Mesendoderm (in vitro differentiated cells): ENCODE data around the gene ITGB4.

Source experiments
- DNase-seq: peaks from one replicate; pipeline ENCODE4 v3.0.0; 2013
- H2AK5ac ChIP-seq: 2 replicates; pipeline ENCODE4 v1.6.1; 2013; ENCODE audit warnings: low read length, inconsistent platforms
- H2BK120ac ChIP-seq: 2 replicates; pipeline ENCODE4 v1.6.1; 2013; ENCODE audit warnings: low read depth, mild to moderate bottlenecking, low read length, moderate library complexity, mixed read lengths
- H2BK15ac ChIP-seq: replicated peaks from 2 replicates; pipeline ENCODE4 v1.6.1; 2013; ENCODE audit warnings: low read depth, mild to moderate bottlenecking, moderate library complexity
- H2BK5ac ChIP-seq: 2 replicates; pipeline ENCODE4 v1.6.1; 2013; ENCODE audit warnings: low read length, inconsistent platforms
- H3K18ac ChIP-seq: 2 replicates; pipeline ENCODE4 v1.6.1; 2013; ENCODE audit warnings: mild to moderate bottlenecking, low read length, mixed read lengths
- H3K23ac ChIP-seq: one replicate; pipeline ENCODE4 v1.6.1; 2013; ENCODE audit warnings: low read length
- H3K27ac ChIP-seq: 2 replicates; pipeline ENCODE4 v1.5.1; 2013; ENCODE audit warnings: low read depth, mild to moderate bottlenecking, inconsistent platforms, low read length, moderate library complexity
- H3K27me3 ChIP-seq: 2 replicates; pipeline ENCODE4 v1.6.1; 2013; ENCODE audit warnings: low read length, control low read depth, mild to moderate bottlenecking, inconsistent platforms; ENCODE audit not compliant: insufficient read depth, poor library complexity
- H3K36me3 ChIP-seq: 2 replicates; pipeline ENCODE4 v1.6.1; 2013; ENCODE audit warnings: low read length, inconsistent platforms; ENCODE audit not compliant: control insufficient read depth, insufficient read depth
- H3K4ac ChIP-seq: one replicate; pipeline ENCODE4 v1.6.1; 2013; ENCODE audit warnings: low read depth, mild to moderate bottlenecking, low read length, moderate library complexity
- H3K4me1 ChIP-seq: 2 replicates; pipeline ENCODE4 v1.6.1; 2013; ENCODE audit warnings: low read depth, low read length, inconsistent platforms; ENCODE audit not compliant: control insufficient read depth
- H3K4me2 ChIP-seq: 2 replicates; pipeline ENCODE4 v1.6.1; 2013; ENCODE audit warnings: low read length
- H3K4me3 ChIP-seq: 2 replicates; pipeline ENCODE4 v1.5.1; 2013; ENCODE audit warnings: mild to moderate bottlenecking, low read length
- H3K56ac ChIP-seq: one replicate; pipeline ENCODE4 v1.6.1; 2013; ENCODE audit warnings: low read length
- H3K79me1 ChIP-seq: 2 replicates; pipeline ENCODE4 v1.6.1; 2013; ENCODE audit warnings: low read length, inconsistent platforms
- H3K79me2 ChIP-seq: 2 replicates; pipeline ENCODE4 v1.6.1; 2013; ENCODE audit warnings: mild to moderate bottlenecking, low read length; ENCODE audit not compliant: control insufficient read depth, insufficient read depth
- H3K9ac ChIP-seq: 2 replicates; pipeline ENCODE4 v1.6.1; 2013; ENCODE audit warnings: low read length, inconsistent platforms
- H4K5ac ChIP-seq: one replicate; pipeline ENCODE4 v1.6.1; 2013; ENCODE audit warnings: low read length
- H4K8ac ChIP-seq: one replicate; pipeline ENCODE4 v1.6.1; 2013; ENCODE audit warnings: low read depth, mild to moderate bottlenecking, control low read depth, low read length, moderate library complexity
- WGBS: extraction: QIAGEN DNeasy Blood & Tissue Kit; methylation state at CpG from one replicate; pipeline ENCODE4 v1.1.7; 2013; ENCODE audit warnings: low lambda C conversion rate, missing lambda C conversion rate; ENCODE audit not compliant: insufficient coverage; ENCODE audit errors: extremely low coverage; 5-methylcytosine and 5-hydroxymethylcytosine counted together

Gene ITGB4

DNA sequence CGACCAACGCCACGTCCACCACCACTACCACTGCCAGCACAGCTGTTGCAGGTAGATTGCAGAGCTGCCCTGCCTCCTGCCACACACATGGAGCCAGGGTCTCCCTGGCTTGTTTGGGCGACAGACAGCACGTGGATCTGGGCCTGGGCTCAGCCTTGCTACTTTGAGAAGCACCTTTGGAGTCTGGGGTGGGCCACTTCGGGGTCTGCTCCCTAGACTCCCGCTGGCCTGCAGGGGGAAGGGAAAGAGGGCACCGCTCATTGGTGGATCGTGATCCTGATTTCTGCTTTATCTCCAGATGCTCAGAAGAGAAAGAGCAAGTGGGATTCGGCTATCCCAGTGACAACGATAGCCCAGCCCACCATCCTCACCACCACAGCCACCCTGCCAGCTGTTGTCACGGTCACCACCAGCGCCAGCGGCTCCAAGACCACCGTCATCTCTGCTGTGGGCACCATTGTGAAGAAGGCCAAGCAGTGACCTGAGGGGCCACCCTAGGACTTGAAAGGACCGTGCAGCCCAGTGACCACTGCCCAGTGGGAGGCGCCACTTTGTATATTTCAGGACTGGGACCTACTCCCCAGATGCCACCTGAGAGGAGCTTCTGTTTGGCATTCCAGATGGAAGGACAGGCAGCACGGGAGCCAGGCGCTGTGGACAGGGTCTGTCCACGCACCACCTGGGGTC is 15.1 kb upstream of the ITGB4 start:
- no peak overlapping the region for H3K23ac ChIP-seq
- H3K9ac ChIP-seq, result no peak overlapping the region
- no peaks in the 10 kb centered on the region for H3K79me2 ChIP-seq
- no peak overlapping the region for H4K5ac ChIP-seq
- DNase-seq, result no peak
- H3K27me3 ChIP-seq, result no peaks in the 10 kb centered on the region
- no peak overlapping the region for H3K4me3 ChIP-seq
- H2AK5ac ChIP-seq, result no peak overlapping the region
- no CpG with 5 or more reads among the region's 20 CpGs for WGBS
- H3K79me1 ChIP-seq, result no peaks in the 10 kb centered on the region
- H3K4ac ChIP-seq, result no peak overlapping the region
- no peak overlapping the region for H2BK15ac ChIP-seq
- no peak overlapping the region for H3K56ac ChIP-seq
- H3K4me2 ChIP-seq, result no peak overlapping the region
- H2BK5ac ChIP-seq, result no peak overlapping the region
- no peaks in the 10 kb centered on the region for H3K4me1 ChIP-seq
- H4K8ac ChIP-seq, result no peak overlapping the region
- H3K27ac ChIP-seq, result no peak overlapping the region
- no peak overlapping the region for H2BK120ac ChIP-seq
- H3K18ac ChIP-seq, result no peak overlapping the region
- peaks cover 15% of the 10 kb centered on the region for H3K36me3 ChIP-seq

DNA sequence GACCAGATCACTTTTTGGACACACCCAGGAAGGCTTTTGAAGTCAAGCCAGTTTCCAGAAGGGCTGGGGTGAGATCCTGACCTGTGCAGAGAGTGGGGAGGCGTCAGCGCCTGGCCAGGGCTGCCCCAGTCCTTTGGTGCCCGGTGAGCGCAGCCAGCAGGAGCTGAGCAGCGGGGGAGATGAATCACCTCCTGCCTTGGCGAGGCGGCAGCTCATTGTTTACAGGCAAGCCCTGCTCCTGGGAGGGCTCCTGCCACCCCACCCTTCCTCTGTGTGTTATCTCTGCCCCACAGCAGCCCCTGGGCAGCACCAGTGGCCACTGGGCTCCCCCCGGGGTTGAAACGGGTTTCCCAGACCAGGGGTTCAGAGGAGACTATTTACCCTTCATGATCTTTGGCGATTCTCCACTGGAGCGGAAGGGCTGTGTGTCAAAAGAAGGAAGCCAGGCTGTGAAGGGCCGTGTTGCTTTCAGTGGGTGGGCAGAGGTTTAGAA is 14.1 kb upstream of the ITGB4 start:
- H2AK5ac ChIP-seq, result no peak overlapping the region
- no CpG with 5 or more reads among the region's 12 CpGs for WGBS
- no peaks in the 10 kb centered on the region for H3K27me3 ChIP-seq
- no peak overlapping the region for H3K56ac ChIP-seq
- H3K4me1 ChIP-seq, result no peaks in the 10 kb centered on the region
- peaks cover 11% of the 10 kb centered on the region for H3K36me3 ChIP-seq
- H3K23ac ChIP-seq, result no peak overlapping the region
- H2BK15ac ChIP-seq, result no peak overlapping the region
- no peak overlapping the region for H4K5ac ChIP-seq
- no peak overlapping the region for H3K4ac ChIP-seq
- no peak overlapping the region for H4K8ac ChIP-seq
- H3K4me3 ChIP-seq, result no peak overlapping the region
- H3K18ac ChIP-seq, result no peak overlapping the region
- no peak overlapping the region for H3K4me2 ChIP-seq
- H3K79me1 ChIP-seq, result no peaks in the 10 kb centered on the region
- H3K9ac ChIP-seq, result no peak overlapping the region
- DNase-seq, result no peak
- no peak overlapping the region for H2BK120ac ChIP-seq
- H3K27ac ChIP-seq, result no peak overlapping the region
- H3K79me2 ChIP-seq, result no peaks in the 10 kb centered on the region
- no peak overlapping the region for H2BK5ac ChIP-seq

DNA sequence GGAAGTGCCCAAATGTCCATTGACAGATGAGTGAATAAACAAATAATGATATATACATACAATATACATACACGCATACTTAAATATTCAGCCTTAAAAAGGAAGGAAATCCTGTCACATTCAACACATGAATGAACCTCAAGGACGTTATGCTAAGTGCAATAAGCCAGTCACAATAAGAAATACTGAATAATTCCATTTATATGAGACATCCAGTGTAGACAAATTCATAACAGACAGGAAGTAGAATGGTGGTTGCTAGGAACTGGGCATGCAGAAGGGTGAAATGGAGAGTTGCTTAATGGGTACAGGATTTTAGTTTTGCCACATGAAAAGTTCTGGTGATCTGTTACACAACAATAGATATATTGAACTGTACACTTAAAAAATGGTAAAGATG is 8.8 kb upstream of the ITGB4 start:
- Histone ChIP-seq H3K18ac (no peak overlapping the region), H4K5ac (no peak overlapping the region), H3K79me2 (no peaks in the 10 kb centered on the region), H2BK15ac (no peak overlapping the region), H3K4me3 (no peak overlapping the region), H3K4ac (no peak overlapping the region), H3K79me1 (no peaks in the 10 kb centered on the region), H3K36me3 (no peaks in the 10 kb centered on the region), H3K27me3 (no peaks in the 10 kb centered on the region), H3K23ac (no peak overlapping the region), H4K8ac (no peak overlapping the region), H3K4me1 (no peaks in the 10 kb centered on the region), H2BK5ac (no peak overlapping the region), H3K27ac (no peak overlapping the region), H3K9ac (no peak overlapping the region), H3K4me2 (no peak overlapping the region), H2AK5ac (no peak overlapping the region), H2BK120ac (no peak overlapping the region), H3K56ac (no peak overlapping the region)
- DNase-seq, result no peak
- WGBS, result no CpG with 5 or more reads among the region's 2 CpGs

DNA sequence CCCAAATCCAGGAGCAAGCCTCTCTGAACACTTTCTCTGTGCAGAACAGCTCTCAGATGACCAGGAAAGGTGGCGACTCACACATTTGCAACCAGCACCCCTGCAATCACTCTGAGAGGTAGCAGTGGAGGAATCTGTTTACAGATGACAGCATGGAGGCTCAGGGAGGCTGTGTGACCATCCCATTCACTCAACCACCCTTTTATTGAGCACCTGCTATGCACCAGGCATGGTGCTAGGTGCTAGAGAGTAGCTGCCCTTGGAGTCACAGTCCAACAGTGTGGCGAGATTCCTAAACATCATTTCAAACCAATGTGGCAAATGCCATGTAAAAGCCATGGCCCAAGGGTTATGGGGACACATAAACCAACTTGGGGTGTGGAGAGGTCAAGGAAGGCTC is 1.5 kb upstream of the ITGB4 start:
- no CpG with 5 or more reads among the region's 2 CpGs for WGBS

DNA sequence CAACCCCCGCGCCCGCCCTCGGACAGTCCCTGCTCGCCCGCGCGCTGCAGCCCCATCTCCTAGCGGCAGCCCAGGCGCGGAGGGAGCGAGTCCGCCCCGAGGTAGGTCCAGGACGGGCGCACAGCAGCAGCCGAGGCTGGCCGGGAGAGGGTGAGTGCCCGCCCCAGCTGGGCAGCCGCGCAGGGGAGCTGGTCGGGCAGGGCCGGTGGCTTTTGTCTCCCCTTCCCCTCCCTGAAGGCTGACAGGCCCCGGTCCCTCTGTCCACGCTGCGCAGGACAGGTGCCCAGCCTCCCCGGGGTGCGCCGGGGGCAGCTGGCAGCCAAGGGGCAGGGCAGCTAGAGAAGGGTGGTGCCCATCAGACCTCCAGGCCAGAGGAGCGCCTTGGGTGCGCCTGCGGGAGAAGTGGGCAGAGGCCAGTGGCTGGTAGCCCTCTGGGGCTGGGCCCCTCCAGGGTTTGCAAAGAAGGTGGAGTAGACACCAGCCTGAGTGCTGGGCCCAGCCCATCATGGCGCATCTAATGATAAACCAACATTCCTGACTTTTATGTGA is 278 bp downstream of the ITGB4 start:
- WGBS, result no CpG with 5 or more reads among the region's 33 CpGs
- Histone ChIP-seq H3K27ac (no peak overlapping the region), H3K27me3 (peaks cover 5% of the 10 kb centered on the region)

More for the DNA sequence above, 1.5 kb upstream of the ITGB4 start:
- no peak overlapping the region for H3K18ac ChIP-seq
- H3K4me1 ChIP-seq, result no peaks in the 10 kb centered on the region
- no peak overlapping the region for H2BK120ac ChIP-seq
- H4K8ac ChIP-seq, result no peak overlapping the region
- peaks cover 5% of the 10 kb centered on the region for H3K27me3 ChIP-seq
- H4K5ac ChIP-seq, result no peak overlapping the region
- H2BK5ac ChIP-seq, result no peak overlapping the region
- H3K4me3 ChIP-seq, result no peak overlapping the region
- DNase-seq, result no peak
- H3K79me1 ChIP-seq, result no peaks in the 10 kb centered on the region
- H3K36me3 ChIP-seq, result no peaks in the 10 kb centered on the region
- H3K79me2 ChIP-seq, result no peaks in the 10 kb centered on the region
- H3K9ac ChIP-seq, result no peak overlapping the region
- H2AK5ac ChIP-seq, result no peak overlapping the region
- no peak overlapping the region for H3K4ac ChIP-seq
- no peak overlapping the region for H3K56ac ChIP-seq
- H2BK15ac ChIP-seq, result no peak overlapping the region
- H3K27ac ChIP-seq, result no peak overlapping the region
- H3K23ac ChIP-seq, result no peak overlapping the region
- no peak overlapping the region for H3K4me2 ChIP-seq

More for the DNA sequence above, 278 bp downstream of the ITGB4 start:
- H3K79me1 ChIP-seq, result no peaks in the 10 kb centered on the region
- peak overlapping the region; percentile 45 for H3K9ac ChIP-seq
- H3K23ac ChIP-seq, result no peak overlapping the region
- no peak for DNase-seq
- no peak overlapping the region for H4K8ac ChIP-seq
- no peak overlapping the region for H2AK5ac ChIP-seq
- no peak overlapping the region for H4K5ac ChIP-seq
- H3K4ac ChIP-seq, result no peak overlapping the region
- H3K4me3 ChIP-seq, result no peak overlapping the region
- no peaks in the 10 kb centered on the region for H3K4me1 ChIP-seq
- H3K56ac ChIP-seq, result peak overlapping the region; percentile 70
- H3K18ac ChIP-seq, result no peak overlapping the region
- no peaks in the 10 kb centered on the region for H3K79me2 ChIP-seq
- no peaks in the 10 kb centered on the region for H3K36me3 ChIP-seq
- H2BK5ac ChIP-seq, result no peak overlapping the region
- no peak overlapping the region for H2BK15ac ChIP-seq
- H3K4me2 ChIP-seq, result no peak overlapping the region
- no peak overlapping the region for H2BK120ac ChIP-seq
